GM19328 (cell line): Measurements from ENCODE around the gene TICAM1.
A peak's percentile ranks its signal among the peaks of the same experiment; 100 is the strongest.
"Not testable (repeated sequence)": the region's sequence is repeated elsewhere in the genome, so short reads cannot be mapped to it uniquely, and the experiment has no call there.

Source experiments
- ATAC-seq: cut with Tn5 transposase; IDR thresholded peaks from one replicate; pipeline ENCODE4 v1.9.1; 2021; ENCODE audit warnings: mild to moderate bottlenecking, moderate library complexity; ENCODE audit not compliant: unreplicated experiment

Gene TICAM1

GRCh38 chr19:4806384-4806783, 25.1 kb downstream of the TICAM1 start:
- ATAC-seq = no peak

- ATAC-seq = not testable (repeated sequence)
Observed at GRCh38 chr19:4805140-4805539, 26.4 kb downstream of the TICAM1 start.

GRCh38 chr19:4803736-4804695, 27.5 kb downstream of the TICAM1 start:
- no peak for ATAC-seq

- no peak for ATAC-seq
Observed at GRCh38 chr19:4802711-4803110, 28.8 kb downstream of the TICAM1 start.

- no peak for ATAC-seq
Observed at GRCh38 chr19:4801085-4801619, 30.4 kb downstream of the TICAM1 start.

- ATAC-seq = no peak
Observed at GRCh38 chr19:4800591-4801081, 30.9 kb downstream of the TICAM1 start.

GRCh38 chr19:4795400-4795799, 36.1 kb downstream of the TICAM1 start:
- no peak for ATAC-seq

GRCh38 chr19:4794971-4795370, 36.5 kb downstream of the TICAM1 start:
- no peak for ATAC-seq

GRCh38 chr19:4793278-4793677, 38.2 kb downstream of the TICAM1 start:
- not testable (repeated sequence) for ATAC-seq

GRCh38 chr19:4792866-4793195, 38.7 kb downstream of the TICAM1 start:
- ATAC-seq = not testable (repeated sequence)

- ATAC-seq = not testable (repeated sequence)
Observed at GRCh38 chr19:4792019-4792865, 39.3 kb downstream of the TICAM1 start.

GRCh38 chr19:4791183-4792018, 40.1 kb downstream of the TICAM1 start, which contains the start of gene FEM1A:
Gene FEM1A (plus strand): TSS chr19:4791734. CDS start chr19:4791855, 121 bp downstream.
- peak; percentile 94 for ATAC-seq

- not testable (repeated sequence) for ATAC-seq
Observed at GRCh38 chr19:4786412-4787016, 45.0 kb downstream of the TICAM1 start.

GRCh38 chr19:4781801-4782200, 49.7 kb downstream of the TICAM1 start:
- no peak for ATAC-seq

- no peak for ATAC-seq
Observed at GRCh38 chr19:4780860-4781259, 50.7 kb downstream of the TICAM1 start.

GRCh38 chr19:4778124-4778523, 53.4 kb downstream of the TICAM1 start:
- not testable (repeated sequence) for ATAC-seq

- no peak for ATAC-seq
Observed at GRCh38 chr19:4776436-4777211, 54.9 kb downstream of the TICAM1 start.

GRCh38 chr19:4775627-4776152, 55.8 kb downstream of the TICAM1 start:
- ATAC-seq = no peak

GRCh38 chr19:4774136-4774535, 57.4 kb downstream of the TICAM1 start:
- ATAC-seq = no peak
